Fibroblast of lung (primary cell): Measurements from ENCODE around the gene ZNF407. TPM values are rescaled to one million over a fixed set of nuclear protein-coding genes. Genes with fewer than 3 reads are reported as not detected.

Source experiments
- DNase-seq, 2 donors: peaks; one replicate each; pipeline versions ENCODE4 v3.0.0 to v3.0.0-alpha.2; 2010; ENCODE audit warnings: low read depth in 2 of 2
- H2AFZ ChIP-seq: 2 replicates; pipeline ENCODE4 v1.5.1; 2012; ENCODE audit warnings: low read length, control low read depth, inconsistent platforms
- H3K27ac ChIP-seq: 2 replicates; pipeline ENCODE4 v1.5.1; 2011; ENCODE audit warnings: low read length, control low read depth; ENCODE audit not compliant: insufficient read depth
- H3K27me3 ChIP-seq: 2 replicates; pipeline ENCODE4 v1.5.1; 2011; ENCODE audit warnings: mild to moderate bottlenecking, low read length; ENCODE audit not compliant: control insufficient read depth, insufficient read depth
- H3K36me3 ChIP-seq: 2 replicates; pipeline ENCODE4 v1.5.1; 2011; ENCODE audit warnings: low read length; ENCODE audit not compliant: control insufficient read depth, insufficient read depth
- H3K4me1 ChIP-seq: 2 replicates; pipeline ENCODE4 v1.5.1; 2011; ENCODE audit warnings: low read length; ENCODE audit not compliant: control insufficient read depth, insufficient read depth; ENCODE audit errors: extremely low read depth
- H3K4me2 ChIP-seq: 2 replicates; pipeline ENCODE4 v1.5.1; 2011; ENCODE audit warnings: low read length, control low read depth; ENCODE audit not compliant: insufficient read depth; ENCODE audit errors: extremely low read depth
- H3K4me3 ChIP-seq, 4 experiments: fragments of 200-600 bp in 1 of 4; sonication (generic) in 1 of 4; replicated peaks in 1 of 4; 2 replicates each; pipeline ENCODE4 v1.5.1; 2011 to 2016; ENCODE audit warnings: low read length in 4 of 4, low read depth in 3 of 4, mild to moderate bottlenecking in 3 of 4, control low read depth in 2 of 4, inconsistent platforms in 1 of 4, mixed read lengths in 1 of 4; ENCODE audit not compliant: insufficient read depth in 1 of 4; ENCODE audit errors: control extremely low read depth in 1 of 4
- H3K79me2 ChIP-seq: 2 replicates; pipeline ENCODE4 v1.5.1; 2012; ENCODE audit warnings: mild to moderate bottlenecking, low read length, inconsistent platforms; ENCODE audit not compliant: control insufficient read depth, insufficient read depth
- H3K9ac ChIP-seq: 2 replicates; pipeline ENCODE4 v1.5.1; 2011; ENCODE audit warnings: mild to moderate bottlenecking, low read length, control low read depth; ENCODE audit not compliant: insufficient read depth
- H3K9me3 ChIP-seq: 2 replicates; pipeline ENCODE4 v1.5.1; 2012; ENCODE audit warnings: low read depth, low read length; ENCODE audit not compliant: control insufficient read depth, insufficient read depth
- H4K20me1 ChIP-seq: 2 replicates; pipeline ENCODE4 v1.5.1; 2011; ENCODE audit warnings: low read length; ENCODE audit not compliant: control insufficient read depth, insufficient read depth; ENCODE audit errors: extremely low read depth
- CTCF ChIP-seq, 2 donors: IDR thresholded peaks in 1 of 2; conservative IDR thresholded peaks in 1 of 2; 1 replicate in 1 of 2; 2 replicates in 1 of 2; pipeline ENCODE4 v1.5.1; 2011 to 2012; ENCODE audit warnings: low read length in 2 of 2, control low read depth in 1 of 2, inconsistent platforms in 1 of 2, low read depth in 1 of 2, mild to moderate bottlenecking in 1 of 2
- EZH2 ChIP-seq: IDR thresholded peaks from 2 replicates; pipeline ENCODE4 v1.5.1; 2012; ENCODE audit warnings: low read length, control low read depth, mild to moderate bottlenecking; ENCODE audit errors: missing control alignments
- polyA plus RNA-seq, 2 donors: library from polyadenylated mRNA; depleted of rRNA in 1 of 2; stranded (reverse) in 1 of 2; unstranded in 1 of 2; fragments of >200 nt; gene quantifications; 2 replicates each; pipeline ENCODE4 v1.2.1, GENCODE V29; 2011 to 2012; ENCODE audit warnings: missing spikeins in 1 of 2
- total RNA-seq: library from RNA; depleted of rRNA; stranded (reverse); fragments of >200 nt; gene quantifications from 2 replicates; pipeline ENCODE4 v1.2.1, GENCODE V29; 2014

Gene ZNF407
- total and polyA plus RNA-seq, 2 donors (not counting 1 experiment from before 2014, with no cell fraction given): 5.1 to 12.6 TPM

- peak; percentile 52 to 55 for DNase-seq
- peak overlapping the region; percentile 78 to 95 (median 84) for H3K4me3 ChIP-seq
- H3K4me1 ChIP-seq: peaks cover 3% of the 10 kb centered on the region
- H3K4me2 ChIP-seq: peak overlapping the region; percentile 84
- H3K9ac ChIP-seq: peak overlapping the region; percentile 78
- H3K36me3 ChIP-seq: no peaks in the 10 kb centered on the region
- peak overlapping the region; percentile 99 for H3K27ac ChIP-seq
- H3K79me2 ChIP-seq: peaks cover 47% of the 10 kb centered on the region
- H2AFZ ChIP-seq: peak overlapping the region; percentile 65
- H3K9me3 ChIP-seq: no peaks in the 10 kb centered on the region
- no peaks in the 10 kb centered on the region for H3K27me3 ChIP-seq
- no peaks in the 10 kb centered on the region for H4K20me1 ChIP-seq
- peak; percentile 10 to 21 for TF ChIP-seq CTCF (conservative IDR thresholded peaks at IDR 0.05 in 1 of 2, IDR thresholded peaks at IDR 0.05 in 1 of 2; ENCODE audit: low read depth in 1 of 2, low read length in 2 of 2)
- TF ChIP-seq EZH2: no peak
Measured at GRCh38 chr18:74598350-74599001, 806 bp downstream of the ZNF407 start.

GRCh38 chr18:74604361-74604760 lies 6.7 kb downstream of the ZNF407 start:
- TF ChIP-seq CTCF (conservative IDR thresholded peaks at IDR 0.05 in 1 of 2, IDR thresholded peaks at IDR 0.05 in 1 of 2; ENCODE audit: low read depth in 1 of 2, low read length in 2 of 2) (no peak), EZH2 (no peak)
- Histone ChIP-seq H3K36me3 (no peaks in the 10 kb centered on the region), H2AFZ (no peak overlapping the region), H3K27ac (no peak overlapping the region), H3K79me2 (peaks cover 41% of the 10 kb centered on the region), H3K4me1 (peaks cover 3% of the 10 kb centered on the region), H4K20me1 (no peaks in the 10 kb centered on the region), H3K9ac (no peak overlapping the region), H3K9me3 (no peaks in the 10 kb centered on the region), H3K4me3 (no peak overlapping the region), H3K27me3 (no peaks in the 10 kb centered on the region), H3K4me2 (no peak overlapping the region)
- DNase-seq: no peak

GRCh38 chr18:74604774-74605173 lies 7.1 kb downstream of the ZNF407 start:
- H3K4me3 ChIP-seq: no peak overlapping the region
- H3K4me2 ChIP-seq: no peak overlapping the region
- H3K4me1 ChIP-seq: peaks cover 3% of the 10 kb centered on the region
- peaks cover 37% of the 10 kb centered on the region for H3K79me2 ChIP-seq
- H3K27me3 ChIP-seq: no peaks in the 10 kb centered on the region
- peak; percentile 42 to 69 for DNase-seq
- no peak overlapping the region for H3K27ac ChIP-seq
- H3K36me3 ChIP-seq: no peaks in the 10 kb centered on the region
- no peak overlapping the region for H3K9ac ChIP-seq
- H3K9me3 ChIP-seq: no peaks in the 10 kb centered on the region
- H2AFZ ChIP-seq: no peak overlapping the region
- no peak for TF ChIP-seq CTCF (conservative IDR thresholded peaks at IDR 0.05 in 1 of 2, IDR thresholded peaks at IDR 0.05 in 1 of 2; ENCODE audit: low read depth in 1 of 2, low read length in 2 of 2)
- no peak for TF ChIP-seq EZH2
- no peaks in the 10 kb centered on the region for H4K20me1 ChIP-seq
